SIG-M5 treated with dmso at 0.1 percent for 504 hours (cell line): ENCODE results near the gene TAS2R60.
A peak's percentile ranks its signal among the peaks of the same experiment; 100 is the strongest.
"Not testable (repeated sequence)": the region's sequence is repeated elsewhere in the genome, so short reads cannot be mapped to it uniquely, and the experiment has no call there.

ENCODE experiments used
- DNase-seq: peaks from one replicate; lab custom pipeline; 2025; ENCODE audit not compliant: unreplicated experiment; lab: John Stamatoyannopoulos, UW

TAS2R60 gene

DNA sequence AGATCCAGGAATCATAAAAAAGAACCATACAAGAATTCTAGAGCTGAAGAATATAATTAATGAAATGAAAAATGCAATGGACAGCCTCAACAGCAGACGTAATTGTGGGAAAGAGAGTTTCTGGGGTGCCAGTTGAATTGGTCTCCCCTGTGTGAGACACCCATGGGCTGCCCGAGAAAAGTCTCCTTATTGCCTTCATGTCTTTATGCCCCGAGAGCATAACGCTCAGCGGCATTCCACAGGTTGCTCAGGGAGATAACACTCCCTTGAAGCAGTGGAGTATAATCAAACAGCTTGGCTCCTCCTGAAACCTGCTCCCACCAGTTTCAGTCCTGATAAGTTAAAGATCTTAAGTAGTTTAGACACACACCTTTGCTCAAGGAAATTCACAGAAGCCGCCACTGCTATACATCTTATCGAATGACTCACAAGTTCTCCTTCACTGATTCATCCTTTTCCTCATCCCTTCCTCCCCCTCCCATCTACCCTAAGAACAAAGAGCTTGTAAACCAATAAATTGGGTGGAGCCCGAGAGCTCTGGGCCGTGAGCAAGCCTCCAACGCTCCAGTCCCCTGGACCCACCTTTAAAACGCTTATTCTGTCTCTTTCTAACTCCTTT is 28.9 kb downstream of the TAS2R60 start:
- not testable (repeated sequence) for DNase-seq

GRCh38 chr7:143477501-143478150 is 34.4 kb downstream of the TAS2R60 start, which contains the start of gene TAS2R41:
Gene TAS2R41, plus strand, starts transcription at chr7:143477873. Its CDS starts 0 bp downstream, at chr7:143477873.
- no peak for DNase-seq

DNA sequence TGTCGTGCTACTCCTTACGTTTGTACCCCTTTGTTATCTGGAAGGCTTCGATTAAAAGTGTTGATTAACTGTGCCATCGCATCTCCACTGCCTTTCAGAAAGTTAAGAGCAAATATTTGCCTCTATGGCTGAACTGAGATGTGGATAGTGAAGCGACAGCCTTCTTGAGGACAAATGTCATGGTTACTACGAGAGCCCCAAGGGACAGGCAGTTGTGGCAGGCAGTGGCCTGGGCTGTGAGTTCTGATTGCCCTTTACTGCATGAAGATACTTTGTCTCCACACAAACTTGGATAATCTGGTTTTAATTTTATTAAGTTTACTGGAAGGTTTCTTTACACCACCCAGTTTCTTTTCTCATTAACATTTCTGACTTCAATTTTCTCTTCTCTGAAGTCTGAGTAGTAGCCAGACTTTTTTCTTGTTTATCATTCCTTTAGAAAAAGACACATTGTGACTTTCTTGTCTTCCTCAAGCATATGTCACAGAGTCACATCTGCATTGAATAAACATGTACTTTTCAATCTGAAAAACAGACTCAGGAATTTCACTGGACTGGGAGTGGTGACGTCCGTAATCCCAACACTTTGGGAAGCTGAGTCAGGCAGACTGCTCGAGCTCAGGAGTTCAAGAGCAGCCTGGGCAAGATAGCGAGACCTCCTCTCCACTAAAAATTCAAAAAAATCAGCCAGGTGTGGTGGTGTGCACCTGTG is 36.0 kb downstream of the TAS2R60 start:
- no peak for DNase-seq

DNA sequence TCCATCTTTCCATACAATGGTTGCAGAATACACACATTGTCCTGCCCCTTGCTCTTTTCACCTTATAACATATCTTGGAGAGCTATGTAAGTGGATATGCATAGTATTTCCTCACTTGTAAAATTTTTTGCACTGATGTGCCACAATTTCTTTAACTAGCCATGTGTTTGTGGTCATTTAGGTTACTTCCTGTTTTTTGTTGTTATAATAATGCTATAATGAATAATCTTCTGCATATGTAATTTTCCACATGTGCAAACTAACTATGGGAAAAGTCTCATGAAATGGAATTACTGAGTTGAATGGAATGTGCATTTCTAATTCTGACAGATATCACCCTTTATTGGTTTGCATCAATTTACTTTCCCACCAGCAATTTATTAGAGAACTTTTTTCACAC is 37.2 kb downstream of the TAS2R60 start:
- DNase-seq, result no peak

DNA sequence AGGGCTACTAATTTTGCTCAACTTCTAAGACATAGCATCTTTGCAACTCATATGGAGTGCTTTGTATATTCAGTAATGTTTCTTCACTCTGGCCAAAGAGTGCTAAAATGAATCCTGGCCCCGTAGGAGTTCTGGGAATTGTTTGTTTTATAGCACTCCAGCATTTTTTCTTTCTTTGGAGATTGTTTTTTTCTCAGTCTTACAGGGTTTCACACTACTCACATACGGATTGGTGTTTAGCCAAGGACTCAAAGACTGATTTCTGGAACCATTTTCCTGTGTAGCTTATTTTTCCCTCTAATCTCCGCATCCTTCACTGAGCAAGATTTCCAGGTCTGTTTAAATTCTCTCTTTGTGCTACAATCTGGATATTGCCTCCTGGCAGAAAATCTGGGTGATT is 40.9 kb downstream of the TAS2R60 start:
- no peak for DNase-seq

DNA sequence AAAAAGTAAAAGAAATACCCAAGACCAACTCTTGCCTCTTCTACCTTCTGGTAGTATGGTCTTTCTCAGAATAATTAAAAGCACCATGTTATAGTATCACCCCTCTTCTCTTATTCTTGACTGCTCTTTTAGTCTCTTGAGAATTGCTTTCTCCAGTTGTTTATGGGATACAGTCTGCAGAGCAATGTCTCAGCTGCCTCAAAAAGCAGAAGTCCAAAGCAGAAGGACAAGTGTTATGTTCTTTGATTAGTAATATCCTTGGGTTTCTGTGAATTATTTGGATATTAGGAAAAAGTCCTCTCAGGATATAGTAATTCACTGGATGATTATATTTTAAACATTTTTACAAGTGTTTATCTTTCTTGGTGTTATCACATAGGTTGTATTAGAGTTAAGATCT is 41.8 kb downstream of the TAS2R60 start:
- DNase-seq, result peak; percentile 8

DNA sequence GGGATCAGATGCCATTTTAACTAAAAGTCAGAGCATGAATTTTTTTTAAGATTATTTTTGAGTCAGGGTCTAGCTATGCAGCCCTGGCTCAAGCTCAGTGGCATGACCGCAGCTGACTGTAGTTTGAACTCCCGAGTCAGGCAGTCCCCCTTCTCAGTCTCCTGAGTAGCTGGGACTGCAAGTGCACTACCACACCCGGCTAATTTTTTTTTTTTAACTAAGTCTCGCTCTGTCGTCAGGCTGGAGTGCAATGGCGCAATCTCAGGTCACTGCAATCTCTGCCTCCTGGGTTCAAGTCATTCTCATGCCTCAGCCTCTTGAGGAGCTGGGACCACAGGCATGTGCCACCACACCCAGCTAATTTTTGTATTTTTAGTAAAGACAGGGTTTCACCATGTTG is 42.2 kb downstream of the TAS2R60 start:
- DNase-seq, result no peak

GRCh38 chr7:143486266-143486665 is 43.0 kb downstream of the TAS2R60 start:
- DNase-seq, result not testable (repeated sequence)

- DNase-seq, result no peak
Observed at GRCh38 chr7:143487061-143487460, 43.8 kb downstream of the TAS2R60 start.

DNA sequence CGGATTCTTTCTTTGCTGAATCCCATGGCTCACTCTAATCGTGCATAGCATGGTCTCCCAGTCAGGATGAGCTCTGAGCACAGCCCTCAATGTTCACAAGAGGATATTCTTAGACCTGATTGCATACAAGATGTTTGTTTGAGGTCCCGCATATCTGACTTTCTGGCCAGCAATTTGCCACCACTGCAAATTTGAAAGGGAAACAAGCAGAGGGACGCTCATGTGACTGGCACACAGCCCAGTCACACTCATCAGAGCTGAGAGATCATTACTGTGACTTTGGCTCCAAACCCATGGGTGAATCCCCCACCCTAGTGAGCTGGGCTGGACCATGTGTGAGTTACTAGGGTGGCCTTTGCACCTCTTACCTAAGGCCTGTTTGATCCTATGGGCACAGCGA is 44.3 kb downstream of the TAS2R60 start:
- DNase-seq, result no peak

DNA sequence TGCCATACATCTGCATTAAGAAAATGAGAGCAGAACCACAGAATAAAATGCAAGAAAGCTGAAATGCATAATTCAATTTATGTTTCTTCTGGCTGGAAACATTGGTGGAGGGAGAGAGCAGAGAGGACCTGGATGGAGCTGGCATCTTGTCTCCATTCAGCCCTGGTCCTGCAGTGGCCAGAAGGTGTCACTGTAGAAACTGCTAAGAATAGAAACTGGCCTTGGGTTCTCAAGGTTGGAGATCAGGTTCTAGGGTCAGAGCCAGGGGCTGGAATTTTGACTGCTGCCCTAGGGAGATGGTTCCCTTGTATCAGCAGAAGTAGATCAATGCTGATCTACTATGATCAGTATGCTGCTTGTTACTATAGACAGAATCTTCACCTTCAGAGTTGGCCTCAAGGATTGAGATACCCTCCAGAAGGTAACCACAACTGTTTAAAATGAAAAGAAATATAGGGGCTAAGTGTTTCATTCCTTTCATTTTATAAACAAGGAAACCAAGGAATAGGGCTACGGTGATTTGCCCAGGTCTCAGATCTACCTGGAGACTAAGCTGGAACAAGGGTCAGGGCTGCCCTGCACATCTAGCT is 47.6 kb downstream of the TAS2R60 start:
- DNase-seq, result peak; percentile 10

DNA sequence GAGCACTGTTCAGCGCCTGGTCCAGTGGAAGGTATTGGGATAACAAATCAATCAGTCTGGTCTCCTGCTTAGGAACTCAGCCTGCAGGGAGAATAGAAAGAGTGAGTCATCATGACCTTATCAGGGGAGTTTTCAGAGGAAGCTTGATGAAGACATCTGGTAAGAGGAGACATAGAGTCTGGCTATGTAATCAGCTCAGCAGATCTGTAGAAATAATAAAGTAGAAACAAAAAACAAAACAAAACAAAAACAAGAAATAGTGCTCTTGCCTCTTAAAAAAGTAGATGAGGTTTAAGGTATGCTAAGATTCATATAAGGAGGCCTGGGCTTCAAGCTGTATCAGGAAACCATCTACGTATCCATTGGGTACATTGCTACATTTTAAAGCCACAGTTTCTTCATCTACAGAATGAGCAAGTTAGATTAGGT is 48.8 kb downstream of the TAS2R60 start:
- DNase-seq, result peak; percentile 29

DNA sequence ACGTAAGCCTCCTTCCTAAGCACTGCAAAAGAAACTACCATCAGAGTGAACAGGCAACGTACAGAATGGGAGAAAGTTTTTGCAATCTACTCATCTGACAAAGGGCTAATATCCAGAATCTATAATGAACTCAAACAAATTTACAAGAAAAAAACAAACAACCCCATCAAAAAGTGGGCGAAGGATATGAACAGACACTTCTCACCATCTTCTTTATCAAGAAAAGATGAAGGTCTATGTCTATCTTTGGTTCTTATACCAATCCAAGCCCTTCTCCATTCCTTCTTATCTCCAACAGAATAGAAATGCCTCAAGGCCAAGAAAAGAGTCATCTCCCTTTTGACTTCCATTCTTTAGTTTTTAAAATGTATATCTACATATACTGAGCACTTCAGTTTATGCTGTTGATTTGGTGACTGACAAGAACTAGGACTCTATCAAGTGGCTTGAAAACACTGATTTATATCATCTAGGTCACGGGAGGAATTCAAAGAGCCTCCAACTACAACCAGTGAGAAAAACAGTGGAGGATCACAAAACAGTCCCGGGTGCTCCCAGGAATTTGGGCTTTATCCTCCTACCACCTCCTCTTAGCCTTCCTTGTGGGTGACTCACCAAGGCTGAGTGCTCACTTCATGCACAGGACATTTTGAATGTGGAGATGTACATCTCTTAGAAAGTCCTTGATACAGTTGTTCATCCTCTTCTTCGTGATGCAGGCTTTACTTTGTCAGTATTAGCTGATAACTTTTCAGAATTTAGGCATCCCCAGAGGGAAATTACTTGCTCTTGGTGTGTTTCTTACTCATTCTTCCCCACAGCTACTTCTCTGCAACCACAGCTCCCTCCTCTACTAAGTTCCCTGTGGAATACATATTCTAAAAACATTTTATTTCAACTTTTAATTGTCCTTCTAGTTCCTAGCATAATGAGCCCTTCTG is 49.8 kb downstream of the TAS2R60 start:
- DNase-seq, result no peak

- no peak for DNase-seq
Observed at GRCh38 chr7:143493751-143494150, 50.5 kb downstream of the TAS2R60 start.
